Kidney (tissue), 14 donors: ENCODE measurements around the gene HCFC1. TPM values are rescaled to one million over a fixed set of nuclear protein-coding genes. Genes with fewer than 3 reads are reported as not detected.

Experiments
- DNase-seq, 5 donors: peaks; one replicate each; pipeline ENCODE4 v3.0.0-alpha.2; 2013 to 2020
- FAIRE-seq: peaks from 2 replicates; lab custom pipeline; 2012; peaks lifted over from hg19 to GRCh38; lab: Jason Lieb, UNC
- H3K27ac ChIP-seq, 2 donors: one replicate each; pipeline ENCODE4 v1.7.0; 2013; ENCODE audit warnings: low read depth in 2 of 2, low read length in 2 of 2, inconsistent platforms in 1 of 2
- H3K27me3 ChIP-seq: one replicate; pipeline ENCODE4 v1.7.1; 2013; ENCODE audit warnings: low read length, inconsistent platforms; ENCODE audit not compliant: control insufficient read depth, insufficient read depth
- H3K36me3 ChIP-seq, 3 donors: one replicate each; pipeline versions ENCODE4 v1.7.0 to v1.7.1; 2013; ENCODE audit warnings: low read length in 3 of 3, control low read depth in 1 of 3, inconsistent platforms in 1 of 3; ENCODE audit not compliant: insufficient read depth in 3 of 3, control insufficient read depth in 2 of 3
- H3K4me1 ChIP-seq, 3 donors: one replicate each; pipeline versions ENCODE4 v1.7.0 to v1.7.1; 2013; ENCODE audit warnings: low read length in 3 of 3, inconsistent platforms in 1 of 3, low read depth in 1 of 3; ENCODE audit not compliant: control insufficient read depth in 2 of 3, insufficient read depth in 2 of 3
- H3K4me3 ChIP-seq, 3 donors: one replicate each; pipeline versions ENCODE4 v1.7.0 to v1.8.1; 2013; ENCODE audit warnings: low read length in 3 of 3, control low read depth in 1 of 3, inconsistent platforms in 1 of 3
- H3K9ac ChIP-seq, 3 donors: one replicate each; pipeline versions ENCODE4 v1.7.0 to v1.7.1; 2013; ENCODE audit warnings: low read length in 3 of 3, control low read depth in 1 of 3, inconsistent platforms in 1 of 3
- H3K9me3 ChIP-seq, 3 donors: one replicate each; pipeline versions ENCODE4 v1.7.0 to v1.7.1; 2013; ENCODE audit warnings: low read length in 3 of 3, control low read depth in 1 of 3, inconsistent platforms in 1 of 3; ENCODE audit not compliant: control insufficient read depth in 2 of 3, insufficient read depth in 1 of 3
- intact Hi-C: fragments of 100-400 bp; cut with DNase I; formaldehyde crosslinking; loops from one replicate; pipeline ENCODE4 v1.11.1; 2022
- polyA plus RNA-seq: library from polyadenylated mRNA; stranded (reverse); fragments of 350-450 nt; fragmentation: Illumina TruSeq; extraction: RNeasy Lipid Tissue Mini Kit (QIAGEN cat#74804); gene quantifications from one replicate; pipeline ENCODE4 v1.2.3, GENCODE V29; 2014; ENCODE audit warnings: low read depth, low replicate concordance; ENCODE audit not compliant: insufficient read depth
- total RNA-seq: library from RNA; stranded (reverse); fragmentation: NEBNext Ultra II Directional; extraction: Animal tissue kit (Norgen Biotek cat#: 25700); gene quantifications from one replicate; pipeline ENCODE4 v1.2.1, GENCODE V29; 2021
- TF ChIP-seq, protein P1 (sequence below): IDR thresholded peaks from 3 replicates; pipeline ENCODE4 v1.5.1; 2012; ENCODE audit warnings: mild to moderate bottlenecking, moderate library complexity, borderline replicate concordance; ENCODE audit not compliant: insufficient read depth; ENCODE audit errors: extremely low read depth
- donor health status: control.
- donor health status: control.
- donor health status: control.
- donor health status: control.
- donor health status: control.
- donor health status: DM: yes; HTN: yes; CAD: no.
- donor health status: Normal renal cell carcinoma (clear cell type).

The HCFC1 gene
- total and polyA plus RNA-seq, 2 donors from 2014 or later = 13.5 to 54.6 TPM

GRCh38 chrX:153947009-153947769 lies 24.4 kb downstream of the HCFC1 start:
- intact Hi-C loops = no loop called here

GRCh38 chrX:153945956-153946943 lies 25.4 kb downstream of the HCFC1 start:
- FAIRE-seq = no peak
- Histone ChIP-seq H3K9me3 (no peaks in the 10 kb centered on the region), H3K9ac (no peak overlapping the region), H3K27ac (no peak overlapping the region), H3K4me1 (peaks cover 0 to 17% (median 0%) of the 10 kb centered on the region in 3 donors), H3K27me3 (no peaks in the 10 kb centered on the region), H3K4me3 (no peak overlapping the region), H3K36me3 (peaks cover 0 to 11% (median 2%) of the 10 kb centered on the region in 3 donors)
- no peak for DNase-seq
- intact Hi-C loops = no loop called here
- TF ChIP-seq, protein P1, sequence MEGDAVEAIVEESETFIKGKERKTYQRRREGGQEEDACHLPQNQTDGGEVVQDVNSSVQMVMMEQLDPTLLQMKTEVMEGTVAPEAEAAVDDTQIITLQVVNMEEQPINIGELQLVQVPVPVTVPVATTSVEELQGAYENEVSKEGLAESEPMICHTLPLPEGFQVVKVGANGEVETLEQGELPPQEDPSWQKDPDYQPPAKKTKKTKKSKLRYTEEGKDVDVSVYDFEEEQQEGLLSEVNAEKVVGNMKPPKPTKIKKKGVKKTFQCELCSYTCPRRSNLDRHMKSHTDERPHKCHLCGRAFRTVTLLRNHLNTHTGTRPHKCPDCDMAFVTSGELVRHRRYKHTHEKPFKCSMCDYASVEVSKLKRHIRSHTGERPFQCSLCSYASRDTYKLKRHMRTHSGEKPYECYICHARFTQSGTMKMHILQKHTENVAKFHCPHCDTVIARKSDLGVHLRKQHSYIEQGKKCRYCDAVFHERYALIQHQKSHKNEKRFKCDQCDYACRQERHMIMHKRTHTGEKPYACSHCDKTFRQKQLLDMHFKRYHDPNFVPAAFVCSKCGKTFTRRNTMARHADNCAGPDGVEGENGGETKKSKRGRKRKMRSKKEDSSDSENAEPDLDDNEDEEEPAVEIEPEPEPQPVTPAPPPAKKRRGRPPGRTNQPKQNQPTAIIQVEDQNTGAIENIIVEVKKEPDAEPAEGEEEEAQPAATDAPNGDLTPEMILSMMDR = no peak

More at GRCh38 chrX:153947009-153947769, 24.4 kb downstream of the HCFC1 start:
- Histone ChIP-seq H3K9me3 (no peaks in the 10 kb centered on the region), H3K36me3 (peaks cover 2 to 15% (median 2%) of the 10 kb centered on the region in 3 donors), H3K4me1 (peaks cover 0 to 17% (median 0%) of the 10 kb centered on the region in 3 donors), H3K9ac (peak overlapping the region in 1 of 3 donors; percentile 12), H3K27ac (no peak overlapping the region), H3K27me3 (no peaks in the 10 kb centered on the region), H3K4me3 (no peak overlapping the region)
- TF ChIP-seq, protein P1 = peak; percentile 55
- DNase-seq (peak in 4 of 5 donors; percentile 70 to 76 (median 74)), FAIRE-seq (peak; percentile 87)

- TF ChIP-seq, protein P1 = no peak
- H3K9me3 ChIP-seq = no peaks in the 10 kb centered on the region
- FAIRE-seq (no peak), DNase-seq (no peak)
- peaks cover 0 to 17% (median 0%) of the 10 kb centered on the region in 3 donors for H3K4me1 ChIP-seq
- no peak overlapping the region for H3K27ac ChIP-seq
- no peaks in the 10 kb centered on the region for H3K36me3 ChIP-seq
- H3K27me3 ChIP-seq = no peaks in the 10 kb centered on the region
- intact Hi-C loops = no loop called here
- no peak overlapping the region for H3K4me3 ChIP-seq
- no peak overlapping the region for H3K9ac ChIP-seq
Measured at GRCh38 chrX:153944800-153945150, 26.8 kb downstream of the HCFC1 start.
